ENCODE measurements around the gene USF3. TPM values are rescaled to one million over a fixed set of nuclear protein-coding genes. Genes with fewer than 3 reads are reported as not detected.

USF3 gene
- total and polyA plus RNA-seq, 9 of the 15 experiments (the other 6 are each of a cell fraction or from before 2014, with no cell fraction given) = 1.4 to 6.9 (median 3.1) TPM

DNA sequence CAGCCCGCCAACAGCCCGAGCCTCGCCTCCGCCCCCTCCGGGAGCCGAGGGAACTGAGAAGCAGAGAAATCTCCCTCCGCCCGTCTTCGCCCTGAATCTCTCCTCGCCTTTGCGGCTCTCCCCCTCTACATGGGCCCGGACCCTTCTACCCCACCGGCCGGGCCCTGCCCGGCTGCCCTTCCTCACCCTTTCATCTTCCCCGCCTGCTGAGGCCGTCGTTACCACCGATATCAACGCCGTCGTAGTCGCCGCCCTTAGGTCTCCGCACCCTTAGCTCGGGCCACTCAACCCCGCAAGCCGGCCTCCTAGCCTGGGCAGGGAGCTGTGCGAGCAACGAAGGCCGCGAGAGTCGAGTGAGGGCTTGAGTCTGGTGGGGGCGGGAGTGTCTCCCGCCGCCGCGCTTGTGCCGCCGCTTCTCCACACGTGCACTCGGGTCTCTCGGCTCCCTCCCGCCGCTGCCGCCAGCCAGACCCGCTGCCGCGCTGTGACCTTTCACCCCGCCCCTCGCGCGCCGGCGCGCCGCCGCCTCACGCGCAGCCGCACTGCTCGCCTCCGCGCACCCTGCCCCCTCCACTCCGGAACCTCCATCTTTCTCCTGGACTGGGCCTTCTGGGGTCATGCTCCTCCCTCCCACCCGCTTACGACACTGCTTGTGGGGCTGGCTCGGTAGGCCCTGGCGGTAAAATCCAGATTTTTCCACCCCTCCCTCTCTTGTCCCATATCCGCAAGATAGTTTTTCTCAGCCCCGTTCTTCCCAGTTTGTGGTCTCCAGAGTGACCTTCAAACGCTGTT is 49.5 kb upstream of the USF3 start, which contains the start of gene NAA50 (continued):
- TF ChIP-seq, protein P1, sequence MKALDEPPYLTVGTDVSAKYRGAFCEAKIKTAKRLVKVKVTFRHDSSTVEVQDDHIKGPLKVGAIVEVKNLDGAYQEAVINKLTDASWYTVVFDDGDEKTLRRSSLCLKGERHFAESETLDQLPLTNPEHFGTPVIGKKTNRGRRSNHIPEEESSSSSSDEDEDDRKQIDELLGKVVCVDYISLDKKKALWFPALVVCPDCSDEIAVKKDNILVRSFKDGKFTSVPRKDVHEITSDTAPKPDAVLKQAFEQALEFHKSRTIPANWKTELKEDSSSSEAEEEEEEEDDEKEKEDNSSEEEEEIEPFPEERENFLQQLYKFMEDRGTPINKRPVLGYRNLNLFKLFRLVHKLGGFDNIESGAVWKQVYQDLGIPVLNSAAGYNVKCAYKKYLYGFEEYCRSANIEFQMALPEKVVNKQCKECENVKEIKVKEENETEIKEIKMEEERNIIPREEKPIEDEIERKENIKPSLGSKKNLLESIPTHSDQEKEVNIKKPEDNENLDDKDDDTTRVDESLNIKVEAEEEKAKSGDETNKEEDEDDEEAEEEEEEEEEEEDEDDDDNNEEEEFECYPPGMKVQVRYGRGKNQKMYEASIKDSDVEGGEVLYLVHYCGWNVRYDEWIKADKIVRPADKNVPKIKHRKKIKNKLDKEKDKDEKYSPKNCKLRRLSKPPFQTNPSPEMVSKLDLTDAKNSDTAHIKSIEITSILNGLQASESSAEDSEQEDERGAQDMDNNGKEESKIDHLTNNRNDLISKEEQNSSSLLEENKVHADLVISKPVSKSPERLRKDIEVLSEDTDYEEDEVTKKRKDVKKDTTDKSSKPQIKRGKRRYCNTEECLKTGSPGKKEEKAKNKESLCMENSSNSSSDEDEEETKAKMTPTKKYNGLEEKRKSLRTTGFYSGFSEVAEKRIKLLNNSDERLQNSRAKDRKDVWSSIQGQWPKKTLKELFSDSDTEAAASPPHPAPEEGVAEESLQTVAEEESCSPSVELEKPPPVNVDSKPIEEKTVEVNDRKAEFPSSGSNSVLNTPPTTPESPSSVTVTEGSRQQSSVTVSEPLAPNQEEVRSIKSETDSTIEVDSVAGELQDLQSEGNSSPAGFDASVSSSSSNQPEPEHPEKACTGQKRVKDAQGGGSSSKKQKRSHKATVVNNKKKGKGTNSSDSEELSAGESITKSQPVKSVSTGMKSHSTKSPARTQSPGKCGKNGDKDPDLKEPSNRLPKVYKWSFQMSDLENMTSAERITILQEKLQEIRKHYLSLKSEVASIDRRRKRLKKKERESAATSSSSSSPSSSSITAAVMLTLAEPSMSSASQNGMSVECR (CRISPR knock-in tag; IDR thresholded peaks at IDR 0.05) = 0 out of 2 replicates have a peak, but pooled peaks have one; percentile 19
- 0 out of 2 replicates have a peak, but pooled peaks have one; percentile 48 for TF ChIP-seq ZBED1 (IDR thresholded peaks at IDR 0.05)
- TF ChIP-seq, protein P2, sequence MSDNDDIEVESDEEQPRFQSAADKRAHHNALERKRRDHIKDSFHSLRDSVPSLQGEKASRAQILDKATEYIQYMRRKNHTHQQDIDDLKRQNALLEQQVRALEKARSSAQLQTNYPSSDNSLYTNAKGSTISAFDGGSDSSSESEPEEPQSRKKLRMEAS (CRISPR knock-in tag; IDR thresholded peaks at IDR 0.05) = peak; percentile 26
- peak; percentile 94 for TF ChIP-seq NRF1 (conservative IDR thresholded peaks at IDR 0.05 in 1 of 2, IDR thresholded peaks at IDR 0.05 in 1 of 2)
- TF ChIP-seq CCNT2 (IDR thresholded peaks at IDR 0.05; ENCODE audit: borderline replicate concordance, extremely low read depth, insufficient read length, low read depth, low read length) = peak; percentile 82
- TF ChIP-seq SUPT5H (IDR thresholded peaks at IDR 0.05) = peak; percentile 77
- TF ChIP-seq, protein P3, sequence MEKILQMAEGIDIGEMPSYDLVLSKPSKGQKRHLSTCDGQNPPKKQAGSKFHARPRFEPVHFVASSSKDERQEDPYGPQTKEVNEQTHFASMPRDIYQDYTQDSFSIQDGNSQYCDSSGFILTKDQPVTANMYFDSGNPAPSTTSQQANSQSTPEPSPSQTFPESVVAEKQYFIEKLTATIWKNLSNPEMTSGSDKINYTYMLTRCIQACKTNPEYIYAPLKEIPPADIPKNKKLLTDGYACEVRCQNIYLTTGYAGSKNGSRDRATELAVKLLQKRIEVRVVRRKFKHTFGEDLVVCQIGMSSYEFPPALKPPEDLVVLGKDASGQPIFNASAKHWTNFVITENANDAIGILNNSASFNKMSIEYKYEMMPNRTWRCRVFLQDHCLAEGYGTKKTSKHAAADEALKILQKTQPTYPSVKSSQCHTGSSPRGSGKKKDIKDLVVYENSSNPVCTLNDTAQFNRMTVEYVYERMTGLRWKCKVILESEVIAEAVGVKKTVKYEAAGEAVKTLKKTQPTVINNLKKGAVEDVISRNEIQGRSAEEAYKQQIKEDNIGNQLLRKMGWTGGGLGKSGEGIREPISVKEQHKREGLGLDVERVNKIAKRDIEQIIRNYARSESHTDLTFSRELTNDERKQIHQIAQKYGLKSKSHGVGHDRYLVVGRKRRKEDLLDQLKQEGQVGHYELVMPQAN (IDR thresholded peaks at IDR 0.05; ENCODE audit: borderline replicate concordance) = peak; percentile 39
- TF ChIP-seq ILF3 (IDR thresholded peaks at IDR 0.05; ENCODE audit: borderline replicate concordance) = no peak
